ENCODE measurements around the gene TM4SF4. TPM values are rescaled to one million over a fixed set of nuclear protein-coding genes. Genes with fewer than 3 reads are reported as not detected.

Gene TM4SF4
- total RNA-seq, 1 donor from 2014 or later = not detected

- peaks cover 4% of the 10 kb centered on the region for H3K36me3 Mint-ChIP-seq (ENCODE audit: low read depth)
- H3K27me3 Mint-ChIP-seq (ENCODE audit: low read depth) = no peaks in the 10 kb centered on the region
- no peak overlapping the region for H3K27ac Mint-ChIP-seq (ENCODE audit: unreplicated experiment)
- TF ChIP-seq CTCF (conservative IDR thresholded peaks at IDR 0.05) = no peak
- peaks cover 13% of the 10 kb centered on the region for H3K9me3 Mint-ChIP-seq
- H3K4me1 Mint-ChIP-seq = peaks cover 5% of the 10 kb centered on the region
- DNase-seq (ENCODE audit: low read depth, low spot score) = no peak
- no peak overlapping the region for H3K4me3 Mint-ChIP-seq
Measured at GRCh38 chr3:149454746-149455145, 19.8 kb upstream of the TM4SF4 start.

- Mint-ChIP-seq H3K4me1 (no peaks in the 10 kb centered on the region), H3K4me3 (no peak overlapping the region), H3K9me3 (peaks cover 12% of the 10 kb centered on the region), H3K27me3 (ENCODE audit: low read depth) (no peaks in the 10 kb centered on the region), H3K27ac (ENCODE audit: unreplicated experiment) (no peak overlapping the region), H3K36me3 (ENCODE audit: low read depth) (peaks cover 4% of the 10 kb centered on the region)
- no peak for DNase-seq (ENCODE audit: low read depth, low spot score)
- no peak for TF ChIP-seq CTCF (conservative IDR thresholded peaks at IDR 0.05)
Measured at GRCh38 chr3:149455366-149455765, 19.1 kb upstream of the TM4SF4 start.

GRCh38 chr3:149455989-149456388 is 18.5 kb upstream of the TM4SF4 start:
- peaks cover 10% of the 10 kb centered on the region for H3K9me3 Mint-ChIP-seq
- no peak for TF ChIP-seq CTCF (conservative IDR thresholded peaks at IDR 0.05)
- no peaks in the 10 kb centered on the region for H3K4me1 Mint-ChIP-seq
- no peaks in the 10 kb centered on the region for H3K27me3 Mint-ChIP-seq (ENCODE audit: low read depth)
- H3K4me3 Mint-ChIP-seq = no peak overlapping the region
- H3K27ac Mint-ChIP-seq (ENCODE audit: unreplicated experiment) = no peak overlapping the region
- H3K36me3 Mint-ChIP-seq (ENCODE audit: low read depth) = peaks cover 4% of the 10 kb centered on the region
- DNase-seq (ENCODE audit: low read depth, low spot score) = no peak

GRCh38 chr3:149459491-149460059 is 14.9 kb upstream of the TM4SF4 start:
- no peak for DNase-seq (ENCODE audit: low read depth, low spot score)
- peak overlapping the region; percentile 37 for H3K27ac Mint-ChIP-seq (ENCODE audit: unreplicated experiment)

GRCh38 chr3:149460117-149460516 is 14.4 kb upstream of the TM4SF4 start:
- TF ChIP-seq CTCF (conservative IDR thresholded peaks at IDR 0.05) = no peak
- Mint-ChIP-seq H3K36me3 (ENCODE audit: low read depth) (no peaks in the 10 kb centered on the region), H3K4me1 (no peaks in the 10 kb centered on the region), H3K9me3 (peaks cover 3% of the 10 kb centered on the region), H3K4me3 (no peak overlapping the region), H3K27me3 (ENCODE audit: low read depth) (no peaks in the 10 kb centered on the region), H3K27ac (ENCODE audit: unreplicated experiment) (no peak overlapping the region)
- no peak for DNase-seq (ENCODE audit: low read depth, low spot score)

More at GRCh38 chr3:149459491-149460059, 14.9 kb upstream of the TM4SF4 start:
- Mint-ChIP-seq H3K9me3 (peaks cover 3% of the 10 kb centered on the region), H3K4me1 (no peaks in the 10 kb centered on the region), H3K27me3 (ENCODE audit: low read depth) (no peaks in the 10 kb centered on the region), H3K36me3 (ENCODE audit: low read depth) (no peaks in the 10 kb centered on the region), H3K4me3 (no peak overlapping the region)
- TF ChIP-seq CTCF (conservative IDR thresholded peaks at IDR 0.05) = no peak

All from neural crest cell (in vitro differentiated cells).